Esophagus squamous epithelium (tissue), 4 donors: ENCODE measurements around the gene HMCN1.

Experiments used
- POLR2A ChIP-seq, 4 donors: fragments of 450-650 bp; IDR thresholded peaks; one replicate each; pipeline ENCODE4 v1.6.1; 2017; ENCODE audit warnings: antibody characterized with exemption in 4 of 4, mild to moderate bottlenecking in 4 of 4, moderate library complexity in 3 of 4
- TF ChIP-seq, protein P1 (sequence below), 6 experiments: fragments of 450-650 bp in 4 of 6; fragments of 200-600 bp in 2 of 6; sonication (generic) in 2 of 6; IDR thresholded peaks; one replicate each; pipeline ENCODE4 v1.5.1; 2016 to 2019; ENCODE audit warnings: antibody characterized with exemption in 6 of 6, mild to moderate bottlenecking in 4 of 6, moderate library complexity in 4 of 6

DNA sequence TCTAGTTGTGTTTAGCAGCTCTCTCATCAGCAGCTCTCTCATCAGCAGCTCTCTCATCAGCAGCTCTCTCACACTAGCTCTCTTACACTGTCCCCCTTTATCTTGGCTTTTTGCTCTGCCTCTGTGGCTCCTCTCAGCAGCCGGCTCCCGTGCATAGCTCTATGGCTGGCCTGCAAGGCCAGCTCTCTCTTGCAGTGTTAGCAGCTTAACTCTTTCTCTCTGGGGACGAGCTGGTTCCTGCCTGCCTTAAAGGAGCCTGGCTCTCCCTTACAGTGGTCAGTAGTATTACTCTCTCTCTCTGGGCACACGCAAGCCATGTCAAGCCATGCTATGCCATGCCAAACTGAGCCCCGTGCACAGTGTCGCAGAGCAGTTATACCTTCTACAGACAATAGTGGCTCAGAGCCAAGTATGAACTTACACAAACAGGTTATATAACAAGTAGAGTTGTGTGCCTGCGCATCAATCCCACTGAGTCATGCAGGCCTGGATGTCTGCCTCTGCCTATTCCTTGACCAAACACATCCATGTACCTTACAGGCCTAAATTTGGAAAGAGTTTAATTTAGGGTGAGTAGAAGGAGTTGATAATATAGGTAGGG is 345.0 kb downstream of the HMCN1 start:
- TF ChIP-seq, protein P1, sequence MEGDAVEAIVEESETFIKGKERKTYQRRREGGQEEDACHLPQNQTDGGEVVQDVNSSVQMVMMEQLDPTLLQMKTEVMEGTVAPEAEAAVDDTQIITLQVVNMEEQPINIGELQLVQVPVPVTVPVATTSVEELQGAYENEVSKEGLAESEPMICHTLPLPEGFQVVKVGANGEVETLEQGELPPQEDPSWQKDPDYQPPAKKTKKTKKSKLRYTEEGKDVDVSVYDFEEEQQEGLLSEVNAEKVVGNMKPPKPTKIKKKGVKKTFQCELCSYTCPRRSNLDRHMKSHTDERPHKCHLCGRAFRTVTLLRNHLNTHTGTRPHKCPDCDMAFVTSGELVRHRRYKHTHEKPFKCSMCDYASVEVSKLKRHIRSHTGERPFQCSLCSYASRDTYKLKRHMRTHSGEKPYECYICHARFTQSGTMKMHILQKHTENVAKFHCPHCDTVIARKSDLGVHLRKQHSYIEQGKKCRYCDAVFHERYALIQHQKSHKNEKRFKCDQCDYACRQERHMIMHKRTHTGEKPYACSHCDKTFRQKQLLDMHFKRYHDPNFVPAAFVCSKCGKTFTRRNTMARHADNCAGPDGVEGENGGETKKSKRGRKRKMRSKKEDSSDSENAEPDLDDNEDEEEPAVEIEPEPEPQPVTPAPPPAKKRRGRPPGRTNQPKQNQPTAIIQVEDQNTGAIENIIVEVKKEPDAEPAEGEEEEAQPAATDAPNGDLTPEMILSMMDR (IDR thresholded peaks at IDR 0.05), result no peak
- TF ChIP-seq POLR2A (IDR thresholded peaks at IDR 0.05), result no peak
